Measurements from ENCODE around the gene ARL2BP.

The ARL2BP gene

DNA sequence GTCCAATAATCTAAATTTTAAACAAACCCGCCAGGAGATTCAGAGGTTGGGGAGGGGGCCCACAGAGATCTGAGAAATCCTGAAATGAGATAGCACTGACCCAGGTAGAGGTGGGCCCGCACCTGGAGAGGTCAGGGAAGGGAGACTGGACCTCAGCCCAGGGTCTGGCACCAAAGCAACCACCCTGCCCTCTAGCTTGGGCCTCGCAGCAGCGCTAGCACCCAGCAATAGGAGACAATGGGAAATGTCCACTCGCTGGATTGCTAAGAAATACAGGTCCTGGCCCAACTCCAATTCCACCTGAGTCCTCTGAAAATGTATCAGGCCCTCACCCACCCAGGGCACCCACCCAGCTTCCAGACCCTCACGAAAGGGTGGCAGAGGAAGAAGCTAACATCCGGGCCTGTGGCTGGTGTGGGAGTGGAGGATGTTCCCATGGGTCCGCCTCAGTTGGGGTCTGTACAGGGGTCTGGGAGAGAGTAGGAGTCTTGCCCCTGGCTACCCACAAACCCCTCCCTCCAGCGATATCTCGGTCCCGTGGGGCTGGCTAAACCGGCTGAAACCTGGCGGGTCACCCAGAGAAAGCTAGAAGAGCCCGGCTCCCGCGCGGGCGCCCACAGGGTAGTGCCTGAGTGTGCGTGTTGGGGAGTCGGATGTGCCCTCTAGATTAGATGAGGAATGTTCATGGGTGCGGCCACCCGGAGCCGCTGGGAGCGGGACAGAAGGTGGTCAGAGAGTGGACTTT is 38.3 kb downstream of the ARL2BP start:
- no peak for DNase-seq (ENCODE audit: low read depth in 3 of 3)

DNA sequence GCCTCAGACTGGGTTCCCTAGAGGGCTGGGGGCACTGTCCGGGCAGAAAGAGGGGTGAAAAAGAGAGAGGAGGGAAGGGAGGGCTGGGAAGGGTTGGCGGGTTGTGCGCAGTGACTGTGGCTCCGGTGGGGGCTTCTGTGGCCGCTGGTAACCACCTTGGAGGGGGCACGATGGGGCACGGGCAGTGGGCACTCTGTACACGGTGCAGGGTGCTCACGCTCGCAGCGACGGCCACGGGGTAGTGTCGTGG is 38.8 kb downstream of the ARL2BP start:
- no peak for DNase-seq (ENCODE audit: low read depth in 3 of 3)

- DNase-seq (ENCODE audit: low read depth in 3 of 3) = peak in 1 of 3 experiments; percentile 44
Observed at GRCh38 chr16:57284209-57284951, 39.3 kb downstream of the ARL2BP start, which contains the start of gene PLLP. Gene PLLP, minus strand, starts transcription at chr16:57284672. Its CDS starts 132 bp downstream, at chr16:57284540.

DNA sequence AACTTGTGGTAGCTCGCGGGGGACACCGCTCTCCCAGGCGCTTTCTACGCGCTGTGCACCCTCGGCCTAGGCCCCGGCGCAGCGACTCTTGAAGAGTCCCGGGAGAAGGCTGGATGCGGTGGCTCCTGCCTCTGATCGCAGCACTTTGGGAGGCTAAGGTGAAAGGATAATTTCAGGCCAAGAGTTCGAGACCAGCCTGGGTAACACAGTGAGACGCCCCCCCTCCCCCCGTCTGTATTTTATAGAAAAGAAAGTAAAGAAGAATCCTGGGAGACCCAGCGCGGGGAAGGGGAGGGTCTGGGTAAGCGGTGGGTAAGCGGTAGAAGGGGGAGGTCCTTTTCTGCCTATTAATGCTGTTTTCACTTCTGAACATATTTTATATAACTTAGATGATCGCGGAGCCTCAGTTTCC is 39.9 kb downstream of the ARL2BP start:
- DNase-seq (ENCODE audit: low read depth in 3 of 3) = no peak

DNA sequence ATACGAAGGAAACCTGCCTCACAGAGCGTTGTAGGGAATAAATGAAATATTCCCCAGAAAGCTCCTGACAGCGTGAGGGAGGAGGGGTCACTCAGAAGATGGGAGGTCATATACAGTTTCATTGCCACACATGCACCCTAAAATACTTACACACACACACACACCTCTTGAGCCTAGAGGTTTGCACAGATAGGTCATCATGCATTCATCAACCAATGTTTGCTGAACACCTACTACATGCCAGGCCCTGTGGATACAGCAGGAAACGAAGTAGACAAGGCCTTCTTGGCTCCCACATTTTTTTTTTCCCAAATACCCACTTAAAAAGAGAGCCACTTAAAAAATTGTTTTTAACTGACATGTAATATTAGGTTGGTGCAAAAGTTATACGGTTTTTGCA is 40.3 kb downstream of the ARL2BP start:
- DNase-seq (ENCODE audit: low read depth in 3 of 3) = no peak

DNA sequence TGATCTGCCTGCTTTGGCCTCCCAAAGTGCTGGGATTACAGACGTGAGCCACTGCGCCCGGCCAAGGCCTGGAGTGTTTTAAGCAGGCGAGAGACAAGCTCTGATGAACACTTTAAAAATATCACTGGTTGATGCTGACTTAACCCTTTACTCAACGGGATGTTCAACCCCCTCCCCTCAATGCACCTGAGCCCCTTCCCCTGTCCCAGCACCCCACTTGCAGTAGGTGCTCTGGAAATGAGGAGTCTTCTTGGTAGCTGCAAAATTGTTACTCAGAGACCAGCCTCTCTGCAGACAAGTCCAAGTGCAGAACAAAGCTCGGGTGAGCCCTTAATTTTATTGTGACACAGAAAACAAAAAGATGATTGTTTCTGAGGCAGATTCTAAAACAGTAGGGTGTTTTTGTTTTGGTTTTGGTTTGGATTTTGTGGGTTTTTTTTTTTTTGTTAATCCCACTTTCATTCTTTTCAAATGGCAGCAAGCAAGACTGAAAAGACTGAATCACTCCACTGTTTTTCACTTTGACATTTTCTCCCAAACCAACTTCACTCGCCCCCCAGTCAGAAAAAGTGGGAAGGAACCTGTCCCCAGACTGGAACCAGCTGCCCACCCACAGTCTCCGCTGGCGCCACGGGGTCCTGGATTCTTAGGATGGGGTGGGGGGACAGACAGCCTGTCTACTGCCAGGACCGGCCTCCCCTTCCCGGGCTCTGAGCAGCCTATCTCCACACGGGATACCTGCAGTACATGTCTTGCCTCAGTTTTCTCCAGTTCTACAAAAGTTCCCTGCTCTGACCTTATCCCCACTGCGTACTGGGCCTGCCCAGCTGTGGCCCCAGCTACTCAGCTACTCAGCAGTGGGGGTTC is 44.6 kb downstream of the ARL2BP start:
- DNase-seq (ENCODE audit: low read depth in 3 of 3) = no peak

DNA sequence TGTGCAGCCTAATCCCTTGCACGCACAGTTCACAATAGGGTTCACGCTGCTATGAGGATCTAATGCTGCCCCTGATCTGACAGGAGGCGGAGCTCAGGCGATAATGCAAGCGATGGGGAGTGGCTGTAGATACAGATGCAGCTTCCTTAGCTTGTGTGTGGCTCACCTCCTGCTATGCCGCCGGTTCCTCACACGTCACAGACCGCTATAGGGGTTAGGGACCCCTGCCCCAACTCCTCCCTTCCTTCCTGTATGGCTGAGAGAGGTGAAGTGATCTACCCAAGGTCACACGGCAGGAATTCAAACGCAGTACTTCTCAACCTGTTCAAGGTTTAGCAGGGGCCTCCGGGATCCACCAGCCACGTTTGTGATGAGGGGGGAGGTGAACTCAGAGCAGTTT is 52.8 kb downstream of the ARL2BP start:
- DNase-seq (ENCODE audit: low read depth in 3 of 3) = no peak

DNA sequence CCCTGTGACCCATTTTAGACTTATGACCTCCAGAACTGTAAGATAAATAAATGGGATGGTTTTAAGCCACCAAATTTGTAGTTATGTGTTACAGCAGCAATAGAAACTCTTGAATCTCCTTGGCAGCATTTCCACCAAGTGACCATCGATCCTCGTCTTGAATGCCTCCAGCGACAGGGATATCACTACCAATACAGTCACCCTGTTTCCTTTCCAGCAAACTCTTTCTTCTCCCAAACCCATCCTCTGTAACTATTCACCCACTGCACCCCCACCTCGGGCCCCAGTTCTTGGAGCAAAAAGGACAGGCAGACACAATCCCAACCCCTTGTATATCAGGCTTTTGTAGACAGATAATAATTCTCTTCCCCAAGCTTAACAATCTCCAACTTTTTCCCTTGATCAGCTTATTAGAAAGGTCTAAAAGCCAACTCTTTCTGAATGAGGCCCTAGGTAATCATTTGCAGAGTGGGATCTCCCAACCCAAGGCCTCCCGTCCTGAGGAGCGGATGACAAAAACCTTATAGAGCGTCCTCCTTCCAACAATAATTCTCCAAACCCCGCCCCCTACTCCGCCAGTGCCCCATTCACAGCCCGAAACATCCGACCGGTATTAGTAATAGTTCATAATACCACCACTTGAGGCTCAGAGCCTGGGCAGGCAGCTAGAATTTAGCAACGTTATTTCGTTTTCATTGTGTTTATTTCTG is 54.1 kb downstream of the ARL2BP start:
- no peak for DNase-seq (ENCODE audit: low read depth in 3 of 3)

DNA sequence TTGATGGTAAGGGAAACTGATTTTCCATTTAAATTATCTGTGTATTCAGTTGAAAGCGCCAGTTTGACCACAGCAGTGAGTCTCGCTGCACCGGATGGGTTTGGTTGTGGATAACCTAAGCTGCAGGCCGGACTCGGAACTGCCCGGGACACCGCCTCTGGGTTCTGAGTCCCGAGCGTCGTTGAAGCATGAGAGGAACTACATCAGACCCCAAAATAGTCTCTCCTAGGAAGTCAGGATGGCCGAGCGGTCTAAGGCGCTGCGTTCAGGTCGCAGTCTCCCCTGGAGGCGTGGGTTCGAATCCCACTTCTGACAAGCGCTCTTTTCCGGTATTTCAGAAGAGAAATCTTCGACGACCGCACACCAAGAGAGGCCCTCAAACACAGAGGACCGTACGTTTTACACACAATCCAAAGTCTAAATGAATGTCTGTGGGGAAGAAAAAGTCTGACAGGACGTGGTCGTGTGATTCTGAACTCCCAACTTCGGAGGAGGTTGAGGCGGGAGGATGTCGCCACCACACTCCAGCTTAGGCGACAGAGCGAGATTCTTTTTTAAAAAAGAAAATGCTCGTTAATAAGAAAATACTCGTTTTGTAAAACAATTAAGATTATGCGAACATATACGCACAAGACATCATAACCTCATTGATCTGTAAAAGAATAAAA is 54.8 kb downstream of the ARL2BP start:
- peak; percentile 73 to 82 (median 79) for DNase-seq (ENCODE audit: low read depth in 3 of 3)

DNA sequence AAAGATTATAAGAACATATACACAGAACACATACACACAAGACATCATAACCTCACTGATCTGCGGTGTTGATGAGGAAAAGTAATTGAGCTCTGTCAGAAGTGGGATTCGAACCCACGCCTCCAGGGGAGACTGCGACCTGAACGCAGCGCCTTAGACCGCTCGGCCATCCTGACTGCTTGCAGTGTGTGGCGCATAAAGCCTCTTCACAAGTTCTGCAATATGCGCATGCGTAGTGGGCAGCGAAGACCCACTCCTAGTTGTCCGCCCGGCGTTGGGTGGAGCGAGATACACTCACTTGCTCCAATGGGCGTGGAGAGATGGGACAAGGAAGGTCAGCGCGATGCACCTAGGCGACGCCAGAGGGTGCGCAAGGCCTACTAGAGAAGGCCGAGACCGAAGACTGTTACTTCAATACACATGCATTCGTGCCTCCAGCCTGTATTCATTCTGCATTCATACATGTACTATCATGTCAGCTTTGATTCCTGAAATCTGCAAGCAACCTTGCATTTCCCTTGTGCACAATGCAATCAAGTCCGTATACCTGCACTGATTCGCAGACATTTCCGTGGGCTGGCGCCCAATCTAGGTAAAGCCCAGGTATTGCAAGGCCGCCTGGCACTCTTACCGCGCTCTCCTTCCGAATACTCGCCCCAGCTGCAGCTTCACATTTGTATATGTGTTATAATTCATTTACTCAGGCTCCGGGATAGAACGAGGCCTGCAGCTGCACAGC is 55.5 kb downstream of the ARL2BP start:
- peak; percentile 97 to 98 (median 97) for DNase-seq (ENCODE audit: low read depth in 3 of 3)

DNA sequence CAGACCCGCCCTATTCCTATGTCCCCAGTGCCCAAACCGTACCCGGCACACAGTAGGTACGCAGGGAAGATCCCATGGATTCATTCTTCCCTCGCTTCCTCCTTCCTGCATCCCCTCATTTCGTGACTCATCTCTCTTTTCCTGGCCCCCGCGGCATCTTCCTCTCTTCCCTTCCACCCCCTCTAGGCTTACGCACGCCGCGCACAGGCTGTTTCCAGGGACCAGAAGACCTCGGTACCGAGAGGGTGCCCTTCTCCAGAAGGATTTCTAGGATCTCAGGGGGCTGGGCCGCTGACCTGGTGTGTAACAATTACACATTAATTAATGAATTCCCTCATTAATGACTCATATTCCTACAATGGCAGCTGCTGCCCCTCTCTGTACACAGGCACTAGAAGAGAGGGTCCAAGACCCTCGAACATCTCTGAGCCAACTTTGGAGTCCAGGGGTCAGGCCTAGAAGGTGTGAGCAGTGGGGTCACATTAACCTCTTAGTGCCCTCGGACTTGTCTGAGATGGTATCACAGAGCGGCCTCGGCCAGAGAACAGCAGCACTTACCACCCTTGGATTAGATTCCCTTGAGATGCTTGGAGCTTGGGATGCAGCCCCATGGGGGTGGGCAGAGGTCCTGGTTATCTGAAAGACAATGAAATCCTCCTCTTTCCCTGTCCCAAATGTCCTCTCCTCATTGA is 56.2 kb downstream of the ARL2BP start:
- DNase-seq (ENCODE audit: low read depth in 3 of 3) = no peak
